Measurements from ENCODE around the gene FARP2.

GRCh38 chr2:241310917-241311566 lies 45.0 kb upstream of the FARP2 start:
- TF ChIP-seq, protein P1, sequence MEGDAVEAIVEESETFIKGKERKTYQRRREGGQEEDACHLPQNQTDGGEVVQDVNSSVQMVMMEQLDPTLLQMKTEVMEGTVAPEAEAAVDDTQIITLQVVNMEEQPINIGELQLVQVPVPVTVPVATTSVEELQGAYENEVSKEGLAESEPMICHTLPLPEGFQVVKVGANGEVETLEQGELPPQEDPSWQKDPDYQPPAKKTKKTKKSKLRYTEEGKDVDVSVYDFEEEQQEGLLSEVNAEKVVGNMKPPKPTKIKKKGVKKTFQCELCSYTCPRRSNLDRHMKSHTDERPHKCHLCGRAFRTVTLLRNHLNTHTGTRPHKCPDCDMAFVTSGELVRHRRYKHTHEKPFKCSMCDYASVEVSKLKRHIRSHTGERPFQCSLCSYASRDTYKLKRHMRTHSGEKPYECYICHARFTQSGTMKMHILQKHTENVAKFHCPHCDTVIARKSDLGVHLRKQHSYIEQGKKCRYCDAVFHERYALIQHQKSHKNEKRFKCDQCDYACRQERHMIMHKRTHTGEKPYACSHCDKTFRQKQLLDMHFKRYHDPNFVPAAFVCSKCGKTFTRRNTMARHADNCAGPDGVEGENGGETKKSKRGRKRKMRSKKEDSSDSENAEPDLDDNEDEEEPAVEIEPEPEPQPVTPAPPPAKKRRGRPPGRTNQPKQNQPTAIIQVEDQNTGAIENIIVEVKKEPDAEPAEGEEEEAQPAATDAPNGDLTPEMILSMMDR (IDR thresholded peaks at IDR 0.05) = no peak
- TF ChIP-seq EP300 (IDR thresholded peaks at IDR 0.05) (no peak), POLR2A (IDR thresholded peaks at IDR 0.05) (no peak)
